Stromal cell of bone marrow (primary cell): Measurements from ENCODE around the gene NOP53.

ENCODE experiments used
- DNase-seq: peaks from one replicate; pipeline ENCODE4 v3.0.0-alpha.2; 2012; ENCODE audit warnings: low read depth

NOP53 gene

GRCh38 chr19:47805313-47805712 is 60.0 kb downstream of the NOP53 start:
- no peak for DNase-seq

GRCh38 chr19:47806435-47806834 is 61.1 kb downstream of the NOP53 start:
- no peak for DNase-seq
